LNCaP clone FGC (cell line): ENCODE results near the gene KCND1.
A peak's percentile ranks its signal among the peaks of the same experiment; 100 is the strongest.

ENCODE experiments used
- DNase-seq: peaks from one replicate; pipeline ENCODE4 v3.0.0-alpha.2; 2011; ENCODE audit warnings: low read depth
- H3K4me3 ChIP-seq: 2 replicates; pipeline ENCODE4 v1.5.1; 2011; ENCODE audit warnings: mild to moderate bottlenecking, low read depth, low read length, control low read depth
- CTCF ChIP-seq: IDR thresholded peaks from 2 replicates; pipeline ENCODE4 v1.5.1; 2012; ENCODE audit warnings: mild to moderate bottlenecking; ENCODE audit not compliant: control insufficient read depth, insufficient read depth; ENCODE audit errors: extremely low read depth

KCND1 gene

GRCh38 chrX:48966796-48967579, 4.7 kb downstream of the KCND1 start:
- DNase-seq, result no peak
- TF ChIP-seq CTCF, result no peak
- H3K4me3 ChIP-seq, result no peak overlapping the region

DNA sequence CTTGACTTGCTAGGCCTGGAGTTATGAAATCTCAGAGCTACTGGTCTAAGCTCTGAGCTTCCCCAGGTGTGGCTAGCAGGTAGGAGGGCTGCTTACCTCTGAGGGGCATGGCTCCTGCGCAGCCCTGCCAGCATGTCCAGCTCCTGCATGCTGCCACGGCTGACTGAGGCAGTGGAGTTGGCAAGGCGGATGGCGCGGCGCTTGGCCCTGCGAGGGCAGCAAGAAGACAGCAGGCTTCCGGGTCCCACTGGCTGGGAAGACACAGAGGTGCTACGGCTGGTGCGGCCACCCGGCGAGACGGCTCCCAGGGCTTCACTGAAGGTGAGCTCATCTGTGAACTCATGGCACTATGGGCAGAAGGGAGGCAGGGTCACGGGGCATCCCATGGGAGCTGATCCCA, 5.7 kb downstream of the KCND1 start:
- DNase-seq, result no peak
- TF ChIP-seq CTCF, result no peak
- H3K4me3 ChIP-seq, result no peak overlapping the region

- DNase-seq, result no peak
- H3K4me3 ChIP-seq, result no peak overlapping the region
- TF ChIP-seq CTCF, result no peak
Measured at GRCh38 chrX:48961585-48962091, 10.0 kb downstream of the KCND1 start.

DNA sequence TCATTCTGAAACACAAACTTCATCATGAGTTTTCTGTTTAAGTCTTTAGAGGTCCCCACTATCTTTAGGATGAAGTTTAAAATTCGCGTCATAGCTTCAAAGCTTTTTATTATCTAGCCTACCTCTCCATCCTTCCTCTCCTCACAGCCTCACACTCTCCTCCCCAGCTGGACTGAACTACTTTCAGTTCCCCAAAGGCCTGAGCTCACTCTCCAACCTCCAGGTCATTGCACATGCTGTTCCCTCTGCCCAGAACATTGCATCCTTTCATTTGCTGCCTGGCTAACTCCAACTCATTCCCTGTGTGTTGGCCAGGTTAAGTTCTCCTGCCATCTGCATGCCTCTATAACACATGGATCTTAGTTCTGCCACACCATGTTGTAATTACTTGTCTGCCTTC, 11.4 kb downstream of the KCND1 start:
- no peak for TF ChIP-seq CTCF
- DNase-seq, result no peak
- H3K4me3 ChIP-seq, result no peak overlapping the region

GRCh38 chrX:48958635-48959094, 13.0 kb downstream of the KCND1 start:
- no peak for DNase-seq
- H3K4me3 ChIP-seq, result peak overlapping the region; percentile 68
- no peak for TF ChIP-seq CTCF

GRCh38 chrX:48957827-48958634, 13.6 kb downstream of the KCND1 start:
- H3K4me3 ChIP-seq, result peak overlapping the region; percentile 68
- peak; percentile 95 for DNase-seq
- no peak for TF ChIP-seq CTCF
